Common myeloid progenitor, CD34-positive (primary cell): ENCODE results near the gene NAA40. TPM values are rescaled to one million over a fixed set of nuclear protein-coding genes. Genes with fewer than 3 reads are reported as not detected.

ENCODE experiments used
- CTCF ChIA-PET: fragments of 350-600 bp; sonication (Branson Sonifier 250); formaldehyde crosslinking; loops from one replicate; lab custom pipeline; 2021; ENCODE audit warnings: antibody characterized with exemption; lab: Charles Lee
- POLR2A ChIA-PET: fragments of 350-600 bp; sonication (Branson Sonifier 250); formaldehyde crosslinking; loops from one replicate; lab custom pipeline; 2021; ENCODE audit warnings: antibody characterized with exemption; lab: Charles Lee
- DNase-seq, 3 donors: peaks; one replicate each; pipeline versions ENCODE4 v3.0.0 to v3.0.0-alpha.2; 2013
- H3K27ac ChIP-seq, 2 experiments: 1 replicate in 1 of 2; 2 replicates in 1 of 2; pipeline ENCODE4 v1.7.0; 2013; ENCODE audit warnings: inconsistent platforms in 2 of 2, low read length in 2 of 2, mild to moderate bottlenecking in 2 of 2, low read depth in 1 of 2, moderate library complexity in 1 of 2; ENCODE audit not compliant: severe bottlenecking in 2 of 2, insufficient read depth in 1 of 2, poor library complexity in 1 of 2
- H3K27me3 ChIP-seq, 5 experiments: replicated peaks in 2 of 5; 1 replicate in 3 of 5; 2 replicates in 2 of 5; pipeline versions ENCODE4 v1.6.1 to v1.7.0; 2013; ENCODE audit warnings: low read length in 4 of 5, mild to moderate bottlenecking in 2 of 5, moderate library complexity in 2 of 5, inconsistent platforms in 1 of 5; ENCODE audit not compliant: insufficient read depth in 5 of 5, control insufficient read depth in 4 of 5
- H3K36me3 ChIP-seq, 4 experiments: 1 replicate in 2 of 4; 2 replicates in 2 of 4; pipeline versions ENCODE4 v1.6.1 to v1.7.0; 2013; ENCODE audit warnings: low read length in 3 of 4, control low read depth in 1 of 4, mild to moderate bottlenecking in 1 of 4; ENCODE audit not compliant: control insufficient read depth in 4 of 4, insufficient read depth in 4 of 4
- H3K4me1 ChIP-seq, 4 experiments: 1 replicate in 3 of 4; 2 replicates in 1 of 4; pipeline versions ENCODE4 v1.6.1 to v1.7.1; 2013; ENCODE audit warnings: low read length in 3 of 4, mild to moderate bottlenecking in 3 of 4, control low read depth in 1 of 4, inconsistent platforms in 1 of 4, moderate library complexity in 1 of 4; ENCODE audit not compliant: control insufficient read depth in 4 of 4, insufficient read depth in 4 of 4; ENCODE audit errors: control extremely low read depth in 1 of 4
- H3K4me3 ChIP-seq, 7 experiments: 1 replicate in 4 of 7; 2 replicates in 3 of 7; pipeline versions ENCODE4 v1.5.1 to v1.7.0; 2013; ENCODE audit warnings: mild to moderate bottlenecking in 7 of 7, low read length in 6 of 7, moderate library complexity in 6 of 7, inconsistent platforms in 2 of 7, low read depth in 2 of 7, control low read depth in 1 of 7; ENCODE audit not compliant: insufficient read depth in 4 of 7, control insufficient read depth in 1 of 7; ENCODE audit errors: extremely low read depth in 1 of 7
- H3K9me3 ChIP-seq, 5 experiments: 1 replicate in 4 of 5; 2 replicates in 1 of 5; pipeline versions ENCODE4 v1.6.1 to v1.7.1; 2013; ENCODE audit warnings: low read length in 4 of 5, mild to moderate bottlenecking in 2 of 5, inconsistent platforms in 1 of 5, low read depth in 1 of 5, moderate library complexity in 1 of 5; ENCODE audit not compliant: control insufficient read depth in 4 of 5, insufficient read depth in 2 of 5; ENCODE audit errors: control extremely low read depth in 1 of 5
- WGBS: methylation state at CpG from one replicate; pipeline ENCODE4 v1.1.5; 2013; ENCODE audit not compliant: insufficient coverage; 5-methylcytosine and 5-hydroxymethylcytosine counted together
- polyA plus RNA-seq: library from polyadenylated mRNA; unstranded; fragments of 120-200 nt; gene quantifications from one replicate; pipeline ENCODE4 v1.2.1, GENCODE V29; 2013

The NAA40 gene
- polyA plus RNA-seq, result 23.8 TPM

DNA sequence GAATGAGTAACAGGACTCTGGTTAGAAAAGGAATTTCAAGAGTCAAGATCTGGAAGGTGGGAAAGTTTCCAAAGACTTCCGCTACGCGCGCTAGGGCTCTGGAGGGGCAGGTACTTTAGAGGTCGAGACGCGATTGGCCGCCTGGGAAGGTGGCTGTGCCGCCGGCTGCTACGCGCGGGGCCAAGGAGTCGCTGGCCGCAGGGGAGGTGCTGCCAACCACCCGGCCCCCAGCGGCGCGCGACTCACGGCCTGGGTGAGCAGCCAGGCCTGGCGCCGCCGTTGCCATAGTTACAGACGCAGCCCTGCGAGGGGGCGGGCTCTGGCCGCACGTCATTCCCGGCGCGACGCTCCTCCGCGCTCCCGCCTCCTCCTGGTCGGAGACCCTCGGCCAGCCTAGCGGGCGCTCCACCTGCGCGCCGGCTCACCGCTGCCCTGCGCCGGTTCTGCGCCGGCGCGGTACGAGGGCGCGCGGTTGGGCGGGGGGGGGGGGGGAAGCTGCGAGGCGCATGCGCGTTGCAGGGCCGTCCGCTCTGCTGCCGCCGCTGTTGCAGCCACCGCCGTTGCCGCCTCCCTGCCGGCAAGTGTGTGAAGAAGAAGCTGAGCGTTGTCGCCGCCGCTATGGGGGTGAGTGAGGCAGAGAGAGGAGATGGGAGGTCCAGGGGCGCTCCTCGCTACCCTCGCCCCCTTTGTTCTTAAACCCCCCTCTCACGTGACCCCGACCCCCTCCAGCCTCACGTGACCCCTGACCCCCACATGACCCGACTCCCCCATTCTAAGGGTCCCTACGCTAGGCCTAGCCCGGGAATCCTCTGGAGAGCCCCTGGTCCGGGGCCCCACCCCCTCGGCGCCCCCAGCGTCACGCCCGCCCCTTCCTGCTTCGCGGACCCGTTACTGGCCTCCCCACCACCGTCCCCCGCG lies at the start of gene NAA40:
Gene NAA40, plus strand, starts transcription at position 524 of the 918 bp plus-strand sequence. Its CDS starts 95 bp downstream, at position 619.
- CTCF ChIA-PET, result no interaction called here
- peak within 1 kb of the TSS; percentile 58 to 82 for H3K27ac ChIP-seq
- peaks cover 8 to 33% (median 30%) of the 10 kb centered on the region in 4 experiments for H3K4me1 ChIP-seq
- DNase-seq, result peak; percentile 97 to 99 (median 99)
- H3K4me3 ChIP-seq, result peak within 1 kb of the TSS; percentile 48 to 92 (median 84)
- H3K9me3 ChIP-seq, result no peaks in the 10 kb centered on the region
- 0% methylated on average over 29 of the region's 92 CpGs for WGBS
- H3K27me3 ChIP-seq, result no peaks in the 10 kb centered on the region
- H3K36me3 ChIP-seq, result peaks cover 0 to 16% (median 4%) of the 10 kb centered on the region in 4 experiments
- POLR2A ChIA-PET, result no interaction called here

- no peak for DNase-seq
- Histone ChIP-seq H3K4me1 (peaks cover 6 to 57% (median 39%) of the 10 kb centered on the region in 4 experiments), H3K4me3 (peak overlapping the region in 1 of 7 experiments; percentile 62), H3K27ac (peak overlapping the region; percentile 50 to 79), H3K27me3 (no peaks in the 10 kb centered on the region), H3K9me3 (no peaks in the 10 kb centered on the region), H3K36me3 (peaks cover 0 to 19% (median 2%) of the 10 kb centered on the region in 4 experiments)
- POLR2A ChIA-PET, result no interaction called here
- CTCF ChIA-PET, result interaction anchor here (1.1 to 9.0 kb wide), 4 partner anchors 9 to 51 kb away, joined by 3 to 41 read pairs (median 8); partner anchors contain the start of gene MARK2
- 94% methylated on average over 6 of the region's 6 CpGs for WGBS
Observed at GRCh38 chr11:63889344-63889743, 49.5 kb upstream of the NAA40 start.

DNA sequence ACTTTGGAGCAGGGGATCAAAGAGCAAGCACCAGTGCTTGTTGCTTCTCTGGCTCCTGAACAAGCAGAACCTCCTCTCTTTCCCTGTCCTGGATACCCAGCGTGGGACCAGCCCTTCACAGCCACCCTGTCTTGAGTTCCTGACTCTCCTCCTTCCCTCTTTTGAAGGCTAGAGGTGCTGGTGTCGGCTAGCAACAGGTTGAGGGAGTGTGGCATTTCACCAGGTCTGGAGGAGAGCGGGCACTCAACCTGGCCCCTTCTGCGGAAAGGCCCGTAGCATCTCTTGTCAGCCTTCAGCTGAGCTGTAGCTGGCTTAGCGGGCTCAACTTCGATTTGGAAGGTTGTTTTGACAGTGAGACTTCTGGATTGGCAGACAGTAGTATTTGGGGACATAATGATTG lies 48.4 kb upstream of the NAA40 start:
- H3K4me1 ChIP-seq, result peaks cover 6 to 52% (median 37%) of the 10 kb centered on the region in 4 experiments
- H3K36me3 ChIP-seq, result peaks cover 0 to 27% (median 8%) of the 10 kb centered on the region in 4 experiments
- 87% methylated on average over 6 of the region's 7 CpGs for WGBS
- H3K27ac ChIP-seq, result no peak overlapping the region
- ChIA-PET POLR2A (no interaction called here), CTCF (interaction anchor here (2.1 to 9.0 kb wide), 4 partner anchors 9 to 52 kb away, joined by 4 to 41 read pairs (median 18); partner anchors contain the start of gene MARK2)
- no peak overlapping the region for H3K4me3 ChIP-seq
- no peak for DNase-seq
- H3K9me3 ChIP-seq, result no peaks in the 10 kb centered on the region
- H3K27me3 ChIP-seq, result no peaks in the 10 kb centered on the region

DNA sequence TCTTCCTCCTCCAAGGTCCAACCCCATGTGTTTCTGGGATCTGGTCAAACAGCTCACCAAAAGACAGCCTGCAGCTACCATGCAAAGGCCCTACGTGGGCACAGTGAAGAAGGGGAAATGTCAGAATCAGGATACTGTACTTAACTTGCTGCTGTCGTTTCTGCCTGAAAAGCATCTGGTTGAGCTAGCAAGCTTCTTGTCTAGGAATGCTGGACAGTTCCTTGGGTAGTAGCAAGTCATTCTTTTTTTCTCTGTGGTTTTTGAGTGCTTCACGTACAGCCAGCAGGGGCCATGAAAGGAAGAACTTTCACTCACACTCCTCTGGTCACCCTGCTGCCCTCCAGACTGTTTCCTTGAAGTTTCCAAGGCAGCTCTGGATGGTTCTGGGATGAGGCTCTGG lies 46.6 kb upstream of the NAA40 start:
- CTCF ChIA-PET, result interaction anchor here (1.4 to 9.0 kb wide), 6 partner anchors 11 to 54 kb away, joined by 3 to 41 read pairs (median 4); partner anchors contain the start of genes MARK2 and RCOR2
- peaks cover 2 to 43% (median 18%) of the 10 kb centered on the region in 4 experiments for H3K36me3 ChIP-seq
- H3K27me3 ChIP-seq, result no peaks in the 10 kb centered on the region
- peak; percentile 36 to 77 (median 67) for DNase-seq
- no peak overlapping the region for H3K27ac ChIP-seq
- no peaks in the 10 kb centered on the region for H3K9me3 ChIP-seq
- POLR2A ChIA-PET, result no interaction called here
- WGBS, result 13% methylated on average over 3 of the region's 3 CpGs
- no peak overlapping the region for H3K4me3 ChIP-seq
- H3K4me1 ChIP-seq, result peaks cover 6 to 42% (median 32%) of the 10 kb centered on the region in 4 experiments

GRCh38 chr11:63893355-63893754 lies 45.4 kb upstream of the NAA40 start:
- no peak for DNase-seq
- H3K4me3 ChIP-seq, result no peak overlapping the region
- H3K4me1 ChIP-seq, result peaks cover 0 to 30% (median 21%) of the 10 kb centered on the region in 4 experiments
- H3K9me3 ChIP-seq, result no peaks in the 10 kb centered on the region
- H3K36me3 ChIP-seq, result peaks cover 8 to 54% (median 27%) of the 10 kb centered on the region in 4 experiments
- no peak overlapping the region for H3K27ac ChIP-seq
- POLR2A ChIA-PET, result no interaction called here
- 100% methylated on average over 2 of the region's 6 CpGs for WGBS
- CTCF ChIA-PET, result interaction anchor here (0.7 to 9.0 kb wide), 8 partner anchors 9 to 286 kb away, joined by 3 to 41 read pairs (median 4); partner anchors contain the start of gene MARK2
- no peaks in the 10 kb centered on the region for H3K27me3 ChIP-seq

DNA sequence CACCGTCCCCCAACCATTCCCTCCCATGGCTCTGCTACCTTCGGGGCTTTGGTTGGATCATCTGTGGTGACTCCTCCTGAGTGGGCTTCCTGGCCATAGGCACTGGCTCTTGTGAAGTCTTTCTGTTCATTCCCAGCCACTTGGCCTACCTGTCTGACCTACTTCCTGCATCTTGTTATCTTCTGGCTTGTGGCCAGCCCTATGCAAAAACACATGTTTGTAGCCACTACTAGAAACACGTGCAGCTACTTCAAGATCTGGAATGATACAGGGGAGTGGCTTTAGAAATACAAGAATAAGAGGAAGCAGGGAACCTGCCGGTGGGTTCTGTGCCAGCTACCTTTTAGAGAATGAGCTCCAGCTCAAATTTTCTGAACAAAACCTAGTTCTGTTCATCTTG lies 42.7 kb upstream of the NAA40 start:
- ChIA-PET POLR2A (no interaction called here), CTCF (interaction anchor here (1.0 to 12.5 kb wide), 2 partner anchors 9 to 62 kb away, joined by 4 to 176 read pairs; partner anchors contain the start of gene MARK2)
- Histone ChIP-seq H3K9me3 (no peaks in the 10 kb centered on the region), H3K4me3 (no peak overlapping the region), H3K27ac (no peak overlapping the region), H3K27me3 (no peaks in the 10 kb centered on the region), H3K36me3 (peaks cover 12 to 74% (median 52%) of the 10 kb centered on the region in 4 experiments), H3K4me1 (peaks cover 0 to 13% (median 7%) of the 10 kb centered on the region in 4 experiments)
- 75% methylated on average over 3 of the region's 4 CpGs for WGBS
- no peak for DNase-seq
